Measurements from ENCODE around the gene C17orf113. TPM values are rescaled to one million over a fixed set of nuclear protein-coding genes. Genes with fewer than 3 reads are reported as not detected.
A peak's percentile ranks its signal among the peaks of the same experiment; 100 is the strongest.

Gene C17orf113
- total RNA-seq, 1 donor from 2014 or later: 0.77 TPM

DNA sequence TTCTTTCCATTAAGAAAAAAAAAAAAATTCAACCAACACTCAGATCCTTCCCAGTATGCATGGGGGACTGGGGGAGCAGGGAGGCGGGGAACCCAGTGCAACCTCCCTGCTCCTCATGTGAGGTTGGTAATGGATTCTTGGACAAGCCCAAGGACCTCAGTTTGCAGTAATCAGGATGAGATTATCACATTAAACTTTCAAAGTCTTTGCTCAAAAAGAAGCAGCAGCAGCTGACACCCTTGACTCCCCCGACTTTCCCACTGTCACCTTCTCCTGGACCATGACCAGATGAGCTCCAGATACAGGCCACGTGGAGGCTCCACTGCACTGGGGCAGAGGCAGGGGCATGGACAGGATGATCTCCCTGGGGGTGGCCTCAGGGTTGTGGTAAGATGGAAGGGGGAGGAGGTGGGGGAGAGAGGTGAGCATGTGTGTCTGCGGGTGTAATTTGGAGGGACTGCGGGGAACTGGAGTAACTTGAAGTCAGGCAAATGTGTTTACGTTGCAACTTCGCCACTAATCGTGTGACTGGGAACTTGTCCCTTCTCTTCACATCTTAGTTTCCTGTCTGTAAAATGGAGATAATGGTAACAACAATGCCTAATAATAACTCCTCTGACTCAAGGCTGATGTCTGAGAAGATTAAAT, 28.1 kb upstream of the C17orf113 start:
- Mint-ChIP-seq H3K27ac (ENCODE audit: unreplicated experiment) (no peak overlapping the region), H3K27me3 (ENCODE audit: low read depth) (peaks cover 8% of the 10 kb centered on the region), H3K36me3 (ENCODE audit: low read depth) (no peaks in the 10 kb centered on the region), H3K4me3 (ENCODE audit: unreplicated experiment) (no peak overlapping the region), H3K4me1 (ENCODE audit: low read depth) (no peaks in the 10 kb centered on the region), H3K9me3 (ENCODE audit: low read depth) (no peaks in the 10 kb centered on the region)
- DNase-seq (ENCODE audit: low spot score): no peak
- no peak for TF ChIP-seq CTCF (IDR thresholded peaks at IDR 0.05)

GRCh38 chr17:42077755-42078154, 27.4 kb upstream of the C17orf113 start:
- no peak for TF ChIP-seq CTCF (IDR thresholded peaks at IDR 0.05)
- Mint-ChIP-seq H3K4me1 (ENCODE audit: low read depth) (no peaks in the 10 kb centered on the region), H3K9me3 (ENCODE audit: low read depth) (no peaks in the 10 kb centered on the region), H3K4me3 (ENCODE audit: unreplicated experiment) (no peak overlapping the region), H3K27ac (ENCODE audit: unreplicated experiment) (no peak overlapping the region), H3K27me3 (ENCODE audit: low read depth) (peaks cover 14% of the 10 kb centered on the region), H3K36me3 (ENCODE audit: low read depth) (no peaks in the 10 kb centered on the region)
- DNase-seq (ENCODE audit: low spot score): no peak

- DNase-seq (ENCODE audit: low spot score): no peak
- no peak for TF ChIP-seq CTCF (IDR thresholded peaks at IDR 0.05)
- H3K36me3 Mint-ChIP-seq (ENCODE audit: low read depth): no peaks in the 10 kb centered on the region
Measured at GRCh38 chr17:42076797-42077559, 26.6 kb upstream of the C17orf113 start.

DNA sequence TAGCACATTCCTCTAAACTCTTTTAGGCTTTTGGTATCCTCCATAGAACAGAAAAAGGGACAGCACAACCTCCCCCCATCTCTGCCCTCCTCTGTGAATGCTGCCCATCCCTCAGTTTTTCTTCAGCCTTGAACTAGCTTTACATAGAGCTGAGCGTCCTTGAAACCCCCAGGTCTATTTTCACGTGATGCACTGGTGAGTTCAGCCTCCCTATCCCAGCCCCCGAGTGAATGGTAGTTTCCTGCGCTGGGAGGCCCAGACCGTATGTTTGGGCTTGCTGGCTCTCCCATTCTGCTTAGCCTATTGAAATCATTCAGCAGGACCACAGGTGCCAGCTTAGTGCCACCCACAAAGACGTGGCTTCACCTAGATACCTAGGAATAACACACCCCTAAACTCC, 25.4 kb upstream of the C17orf113 start:
- Mint-ChIP-seq H3K27me3 (ENCODE audit: low read depth) (peaks cover 25% of the 10 kb centered on the region), H3K27ac (ENCODE audit: unreplicated experiment) (no peak overlapping the region), H3K36me3 (ENCODE audit: low read depth) (no peaks in the 10 kb centered on the region), H3K4me1 (ENCODE audit: low read depth) (no peaks in the 10 kb centered on the region), H3K9me3 (ENCODE audit: low read depth) (no peaks in the 10 kb centered on the region), H3K4me3 (ENCODE audit: unreplicated experiment) (no peak overlapping the region)
- no peak for DNase-seq (ENCODE audit: low spot score)
- no peak for TF ChIP-seq CTCF (IDR thresholded peaks at IDR 0.05)

More at GRCh38 chr17:42076797-42077559, 26.6 kb upstream of the C17orf113 start:
- H3K27me3 Mint-ChIP-seq (ENCODE audit: low read depth): peaks cover 16% of the 10 kb centered on the region
- H3K4me3 Mint-ChIP-seq (ENCODE audit: unreplicated experiment): no peak overlapping the region
- H3K4me1 Mint-ChIP-seq (ENCODE audit: low read depth): no peaks in the 10 kb centered on the region
- H3K27ac Mint-ChIP-seq (ENCODE audit: unreplicated experiment): no peak overlapping the region
- no peaks in the 10 kb centered on the region for H3K9me3 Mint-ChIP-seq (ENCODE audit: low read depth)

DNA sequence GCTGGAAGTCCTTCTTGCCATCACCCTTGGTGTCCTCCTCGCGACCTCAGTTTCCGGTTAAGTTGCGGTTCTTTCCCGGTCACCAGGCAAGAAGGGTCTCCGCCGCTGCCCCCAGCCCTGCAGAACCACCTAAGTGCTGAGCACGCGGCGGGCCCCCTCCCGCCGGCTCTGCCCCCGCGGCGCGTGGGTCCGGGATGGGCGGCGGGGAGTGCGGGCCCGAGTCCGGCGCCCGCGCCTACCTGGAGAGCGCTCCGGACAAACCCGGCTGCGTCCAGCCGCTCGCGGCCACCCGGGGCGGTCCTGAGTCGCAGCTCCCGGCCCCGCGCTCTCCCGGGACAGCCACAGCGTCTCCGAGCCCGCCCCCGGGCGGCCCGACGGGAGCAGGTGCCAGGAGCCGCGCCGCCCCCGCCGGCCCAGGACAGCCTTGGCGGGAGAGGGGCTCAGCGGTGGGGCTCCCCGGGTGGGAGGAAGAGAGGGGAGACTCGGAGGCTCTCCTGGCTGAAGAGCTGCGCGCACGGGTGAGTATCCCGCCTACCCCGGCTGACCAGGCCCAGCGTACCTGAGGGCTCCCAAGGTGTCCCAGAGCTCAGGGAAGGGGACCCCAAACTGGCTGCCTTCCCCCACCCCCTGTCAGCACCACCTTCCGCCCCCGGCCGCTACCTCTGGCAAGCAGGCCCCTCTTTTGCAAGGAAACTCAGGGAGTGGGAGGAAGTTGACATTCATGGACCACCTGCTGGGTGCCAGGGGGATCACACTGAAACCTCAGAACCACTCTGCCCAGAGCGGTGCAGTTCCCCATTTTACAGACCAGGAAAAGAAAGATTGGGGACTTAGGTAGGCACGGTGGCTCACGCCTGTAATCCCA, 22.2 kb upstream of the C17orf113 start:
- TF ChIP-seq CTCF (IDR thresholded peaks at IDR 0.05): peak; percentile 29
- Mint-ChIP-seq H3K4me1 (ENCODE audit: low read depth) (no peaks in the 10 kb centered on the region), H3K27ac (ENCODE audit: unreplicated experiment) (no peak overlapping the region), H3K9me3 (ENCODE audit: low read depth) (no peaks in the 10 kb centered on the region), H3K36me3 (ENCODE audit: low read depth) (no peaks in the 10 kb centered on the region), H3K27me3 (ENCODE audit: low read depth) (peaks cover 26% of the 10 kb centered on the region), H3K4me3 (ENCODE audit: unreplicated experiment) (no peak overlapping the region)
- DNase-seq (ENCODE audit: low spot score): no peak

Data from chondrocyte (in vitro differentiated cells).